Activated CD8-positive, alpha-beta memory T cell treated with anti-CD3 and anti-CD28 coated beads for 24 hours (primary cell): ENCODE results near the gene GPLD1.

Experiments
- DNase-seq: peaks from one replicate; pipeline ENCODE4 v3.0.0-alpha.2; 2020

Gene GPLD1

DNA sequence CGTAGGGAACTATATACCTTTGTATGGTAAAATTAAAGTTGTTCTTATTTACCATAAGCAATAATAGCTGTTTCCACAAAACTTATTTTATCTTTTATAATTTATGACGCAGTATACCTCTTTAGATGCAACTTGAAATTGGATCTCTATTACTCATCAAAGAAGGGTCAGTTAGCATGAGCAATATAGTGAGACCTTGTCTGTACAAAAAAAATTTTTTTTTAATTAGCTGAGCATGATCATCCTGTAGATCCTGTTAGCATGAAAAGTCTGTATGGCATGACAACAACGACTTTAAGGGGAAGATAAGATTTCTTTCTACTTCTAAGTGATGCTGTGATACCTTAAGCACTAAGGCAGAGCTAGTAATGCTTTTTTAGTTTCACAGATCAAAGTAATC lies 11.3 kb upstream of the GPLD1 start:
- no peak for DNase-seq

DNA sequence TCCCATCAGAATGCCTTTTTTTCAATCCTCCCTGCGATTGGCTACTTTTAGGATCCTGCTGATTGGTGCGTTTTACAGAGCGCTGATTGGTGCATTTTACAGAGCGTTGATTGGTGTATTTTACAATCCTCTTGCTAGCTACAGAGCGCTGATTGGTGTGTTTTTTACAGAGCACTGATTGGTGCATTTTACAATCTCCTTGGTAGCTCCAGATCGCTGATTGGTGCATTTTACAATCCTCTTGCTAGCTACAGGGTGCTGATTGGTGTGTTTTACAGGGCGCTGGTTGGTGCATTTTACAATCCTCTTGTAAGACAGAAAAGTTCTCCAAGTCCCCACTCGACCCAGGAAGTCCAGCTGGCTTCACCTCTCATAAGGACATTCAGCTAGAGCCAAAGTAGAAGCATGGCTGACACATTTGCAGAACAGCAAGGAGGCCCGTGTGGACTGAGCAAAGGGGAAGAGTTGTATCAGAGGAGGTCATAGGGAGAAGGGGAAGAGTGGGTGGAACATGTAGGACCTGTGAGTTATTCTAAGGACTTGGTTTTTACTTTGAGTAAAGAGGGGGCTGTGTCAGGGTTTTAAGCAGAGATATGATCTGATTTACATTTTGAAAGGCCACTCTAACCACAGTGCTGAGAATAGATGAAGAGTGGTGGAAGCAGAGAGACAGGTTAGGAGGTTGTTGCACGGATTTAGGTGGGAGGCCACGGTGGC lies 8.0 kb upstream of the GPLD1 start:
- DNase-seq: no peak

DNA sequence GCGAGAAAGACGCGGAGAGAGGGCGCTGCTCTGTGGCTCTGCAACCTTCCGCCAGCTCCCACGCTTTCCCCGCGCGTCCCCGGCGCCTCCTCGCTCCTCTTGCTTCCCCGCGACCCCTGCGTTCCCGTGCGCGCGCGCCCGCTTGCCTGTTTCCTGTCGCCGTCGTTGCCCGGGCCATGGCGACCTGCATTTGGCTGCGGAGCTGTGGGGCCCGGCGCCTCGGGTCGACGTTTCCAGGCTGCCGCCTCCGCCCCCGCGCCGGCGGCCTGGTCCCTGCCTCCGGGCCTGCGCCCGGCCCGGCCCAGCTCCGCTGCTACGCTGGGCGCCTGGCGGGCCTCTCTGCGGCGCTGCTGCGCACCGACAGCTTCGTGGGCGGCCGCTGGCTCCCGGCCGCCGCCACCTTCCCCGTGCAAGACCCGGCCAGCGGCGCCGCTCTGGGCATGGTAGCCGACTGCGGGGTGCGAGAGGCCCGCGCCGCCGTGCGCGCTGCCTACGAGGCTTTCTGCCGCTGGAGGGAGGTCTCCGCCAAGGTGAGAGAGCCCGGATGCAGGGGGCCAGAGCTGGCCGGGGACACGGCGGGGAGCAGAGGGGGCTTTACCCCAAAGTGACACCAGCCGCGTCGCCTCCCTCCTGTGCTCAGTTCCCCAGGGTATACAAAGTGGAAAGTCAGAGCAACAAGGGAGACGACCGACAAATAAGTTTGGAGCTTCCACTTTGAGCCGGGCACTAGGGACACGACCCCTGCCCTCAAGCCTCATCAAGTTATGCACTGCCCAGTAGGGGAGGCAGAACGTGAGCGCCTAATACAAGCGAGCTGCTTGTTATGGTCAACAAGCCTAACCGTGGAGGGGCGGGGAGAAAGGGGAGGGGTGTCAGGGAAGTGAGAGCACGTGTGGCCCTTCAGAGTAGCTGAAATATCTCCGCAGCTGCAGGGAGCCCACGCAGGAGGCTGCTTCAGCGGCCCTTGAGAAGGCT lies 5.7 kb upstream of the GPLD1 start, which contains the start of gene ALDH5A1:
TSS of gene ALDH5A1 (plus strand) at position 149 of the 975 bp plus-strand sequence. CDS start at position 177, 28 bp downstream.
- peak; percentile 93 for DNase-seq

- no peak for DNase-seq
These were observed 4.8 kb upstream of the GPLD1 start for GRCh38 chr6:24493945-24494820.

- no peak for DNase-seq
These were observed 3.1 kb upstream of the GPLD1 start for GRCh38 chr6:24492475-24492874.

DNA sequence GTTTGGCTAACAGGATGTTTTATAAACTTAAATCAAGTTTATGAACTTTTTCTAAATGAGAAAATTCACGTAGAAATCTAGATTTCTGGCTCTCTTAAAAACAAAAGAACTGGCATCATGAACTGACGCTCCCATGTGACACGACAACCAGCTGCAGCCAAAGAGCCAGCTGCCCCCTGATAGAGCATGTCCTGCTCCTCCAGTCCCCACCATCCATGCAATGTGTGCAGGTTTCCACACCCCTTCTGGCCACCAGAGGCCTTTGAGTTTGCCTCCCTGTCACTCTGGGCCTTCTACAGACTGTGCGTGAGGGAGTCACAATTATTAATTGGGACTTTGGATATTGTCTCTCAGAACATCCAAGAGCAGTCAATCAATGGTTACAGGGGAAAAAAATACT lies 1.6 kb upstream of the GPLD1 start:
- no peak for DNase-seq

GRCh38 chr6:24489881-24490280 lies 503 bp upstream of the GPLD1 start:
- no peak for DNase-seq

DNA sequence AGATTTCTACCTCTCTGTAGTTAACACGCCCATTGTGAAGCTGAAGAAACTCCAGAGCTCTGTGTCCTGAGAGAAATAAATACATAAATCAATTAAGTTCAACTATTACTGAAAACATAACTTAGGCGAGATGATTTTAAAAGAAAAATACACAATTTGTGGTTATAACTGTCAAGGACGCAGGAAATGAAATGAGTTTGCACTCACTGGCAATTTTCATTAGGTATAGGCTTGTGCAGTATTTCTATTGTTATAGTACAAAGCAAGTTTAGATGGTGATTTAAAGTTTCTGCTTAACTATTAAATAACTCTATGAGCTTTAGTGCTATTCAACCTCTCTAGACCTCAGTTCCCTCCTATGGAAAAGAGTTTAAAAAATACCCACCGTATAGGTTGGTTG lies 3.3 kb downstream of the GPLD1 start:
- no peak for DNase-seq

DNA sequence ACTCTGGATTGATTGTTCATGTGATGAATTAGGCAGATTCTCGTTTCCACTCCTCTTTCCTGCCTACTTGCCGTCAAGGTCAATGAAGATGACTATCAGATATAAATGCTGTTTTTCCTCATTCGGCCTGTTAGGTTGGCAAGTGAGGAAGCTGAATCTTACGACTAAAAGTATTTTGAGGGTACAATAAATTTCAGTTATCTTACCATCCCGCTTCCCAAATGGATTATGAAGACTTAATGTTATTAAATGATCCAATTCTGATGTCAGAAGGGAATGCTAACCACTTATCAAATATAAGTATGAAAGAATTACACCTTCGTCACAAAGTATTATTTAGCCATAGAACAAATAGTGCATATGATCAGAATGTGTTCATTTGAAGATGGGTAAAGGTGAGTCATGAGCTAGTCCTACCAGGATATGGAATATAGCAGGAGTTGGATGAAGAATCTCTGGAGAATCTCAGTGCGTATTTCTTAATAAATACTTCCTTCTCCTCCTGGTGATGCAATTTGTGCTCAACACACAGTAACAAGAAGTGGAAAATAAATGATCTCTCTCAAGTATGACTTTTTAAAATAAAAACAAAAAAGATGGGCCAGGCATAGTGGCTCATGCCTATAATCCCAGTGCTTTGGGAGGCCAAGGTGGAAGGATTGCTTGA lies 4.6 kb downstream of the GPLD1 start:
- no peak for DNase-seq

- DNase-seq: no peak
These were observed 7.9 kb downstream of the GPLD1 start for GRCh38 chr6:24481449-24481848.

DNA sequence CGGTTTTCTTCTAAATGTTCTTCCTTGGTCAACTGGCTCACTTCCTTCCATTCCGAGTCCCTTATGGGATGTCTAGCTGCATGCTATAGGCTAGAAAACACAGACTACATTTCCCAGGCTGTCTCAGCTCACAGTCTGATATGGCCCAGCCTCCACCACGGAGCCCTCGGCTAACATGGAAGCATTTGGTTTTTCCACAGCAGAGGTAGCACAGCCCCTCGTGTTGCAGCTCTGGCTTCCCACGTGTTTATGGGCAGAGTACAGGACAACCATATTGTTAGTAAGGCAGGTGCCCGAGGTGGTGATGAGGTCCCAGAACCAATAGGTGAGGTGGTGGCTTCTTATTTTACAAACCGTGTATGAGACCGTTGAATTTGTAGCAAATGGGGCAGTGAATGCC lies 8.7 kb downstream of the GPLD1 start:
- no peak for DNase-seq

- no peak for DNase-seq
These were observed 10.5 kb downstream of the GPLD1 start for GRCh38 chr6:24478903-24479302.

GRCh38 chr6:24477070-24477469 lies 12.3 kb downstream of the GPLD1 start:
- no peak for DNase-seq

GRCh38 chr6:24476631-24477030 lies 12.7 kb downstream of the GPLD1 start:
- DNase-seq: no peak

- no peak for DNase-seq
These were observed 17.2 kb downstream of the GPLD1 start for GRCh38 chr6:24472181-24472580.

GRCh38 chr6:24469811-24470210 lies 19.6 kb downstream of the GPLD1 start:
- no peak for DNase-seq

DNA sequence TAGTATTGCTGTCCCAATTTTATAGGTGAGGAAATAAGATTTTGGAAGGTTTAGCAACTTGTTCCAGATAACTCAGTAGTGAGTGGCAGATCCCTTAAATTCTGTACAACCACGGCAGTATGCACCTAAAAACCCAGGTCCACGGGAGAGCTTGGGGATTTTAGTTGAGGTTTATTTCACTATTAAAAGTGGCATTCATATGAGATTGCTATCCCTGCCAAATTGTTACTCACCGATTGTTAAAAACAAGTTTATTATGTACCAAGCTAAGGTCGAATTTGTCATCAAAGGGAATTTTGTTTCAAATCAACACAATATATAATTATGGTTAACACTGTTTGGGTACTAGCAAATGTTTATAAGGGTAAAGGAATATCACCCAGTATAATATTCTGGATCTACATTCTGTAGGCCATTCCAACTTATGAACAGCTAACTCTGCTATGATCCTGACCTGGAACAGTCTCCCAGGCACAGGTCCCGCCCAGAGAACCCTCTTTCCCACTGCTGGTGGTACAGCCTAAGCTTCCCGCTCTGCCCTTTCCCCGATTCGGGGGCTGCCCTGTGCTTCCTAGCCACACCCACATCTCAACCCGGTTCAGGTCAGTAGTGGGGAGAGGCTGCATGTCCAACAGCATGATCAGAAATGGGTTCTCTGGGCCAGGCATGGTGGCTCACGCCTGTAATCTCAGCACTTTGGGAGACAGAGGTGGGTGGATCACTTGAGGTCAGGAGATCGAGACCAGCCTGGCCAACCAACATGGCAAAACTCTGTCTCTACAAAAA lies 24.9 kb downstream of the GPLD1 start:
- DNase-seq: no peak

GRCh38 chr6:24460966-24461365 lies 28.4 kb downstream of the GPLD1 start:
- no peak for DNase-seq

DNA sequence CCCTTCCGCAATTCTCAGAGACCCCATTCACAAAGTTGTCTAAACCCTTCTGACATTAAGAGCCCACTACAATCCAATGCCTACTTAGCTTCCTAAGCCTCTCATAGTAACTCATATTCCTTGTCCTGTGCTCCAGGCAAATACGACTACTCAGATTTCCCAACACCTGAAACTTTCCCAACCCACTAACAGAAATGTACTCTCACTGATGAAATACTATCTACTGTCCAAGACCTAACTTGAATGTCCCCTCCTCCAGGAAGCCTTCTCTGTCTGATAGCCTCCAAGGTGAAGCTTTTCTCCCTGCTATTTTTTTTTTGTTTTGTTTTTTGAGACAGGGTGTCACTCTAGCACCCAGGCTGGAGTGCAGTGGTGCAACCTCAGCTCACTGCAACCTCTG lies 30.4 kb downstream of the GPLD1 start:
- DNase-seq: no peak

DNA sequence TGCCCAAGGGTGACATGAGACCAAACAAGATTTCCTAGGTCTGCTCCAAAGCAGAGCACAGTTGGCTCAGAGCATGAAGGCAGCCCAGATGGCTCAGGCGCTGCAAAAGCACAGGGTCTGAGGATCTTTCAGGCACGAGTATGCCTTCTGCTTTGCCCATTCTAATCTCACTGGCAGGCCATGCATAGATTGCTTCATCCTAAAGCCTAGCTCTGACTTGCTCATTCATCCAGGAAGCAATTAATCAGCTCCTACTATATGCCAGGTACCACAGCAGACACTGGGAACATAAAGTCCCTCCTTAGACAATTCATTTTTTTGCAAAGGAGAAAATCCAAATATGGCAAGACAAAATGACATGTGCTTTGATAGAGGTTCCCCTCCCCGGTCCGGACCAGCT lies 31.2 kb downstream of the GPLD1 start:
- DNase-seq: no peak

- DNase-seq: no peak
These were observed 34.3 kb downstream of the GPLD1 start for GRCh38 chr6:24455061-24455460.

GRCh38 chr6:24454452-24454851 lies 34.9 kb downstream of the GPLD1 start:
- no peak for DNase-seq
